ENCODE measurements around the gene ANKRD55.
A peak's percentile ranks its signal among the peaks of the same experiment; 100 is the strongest.
"Not testable (repeated sequence)": the region's sequence is repeated elsewhere in the genome, so short reads cannot be mapped to it uniquely, and the experiment has no call there.

ANKRD55 gene

GRCh38 chr5:56247592-56247991 lies 14.5 kb upstream of the ANKRD55 start:
- H3K4me3 ChIP-seq (ENCODE audit: low read depth, low read length): no peak overlapping the region
- in situ Hi-C loops (cut with HindIII; ENCODE audit: low sequenced_read_pairs): no loop called here
- TF ChIP-seq, protein P1, sequence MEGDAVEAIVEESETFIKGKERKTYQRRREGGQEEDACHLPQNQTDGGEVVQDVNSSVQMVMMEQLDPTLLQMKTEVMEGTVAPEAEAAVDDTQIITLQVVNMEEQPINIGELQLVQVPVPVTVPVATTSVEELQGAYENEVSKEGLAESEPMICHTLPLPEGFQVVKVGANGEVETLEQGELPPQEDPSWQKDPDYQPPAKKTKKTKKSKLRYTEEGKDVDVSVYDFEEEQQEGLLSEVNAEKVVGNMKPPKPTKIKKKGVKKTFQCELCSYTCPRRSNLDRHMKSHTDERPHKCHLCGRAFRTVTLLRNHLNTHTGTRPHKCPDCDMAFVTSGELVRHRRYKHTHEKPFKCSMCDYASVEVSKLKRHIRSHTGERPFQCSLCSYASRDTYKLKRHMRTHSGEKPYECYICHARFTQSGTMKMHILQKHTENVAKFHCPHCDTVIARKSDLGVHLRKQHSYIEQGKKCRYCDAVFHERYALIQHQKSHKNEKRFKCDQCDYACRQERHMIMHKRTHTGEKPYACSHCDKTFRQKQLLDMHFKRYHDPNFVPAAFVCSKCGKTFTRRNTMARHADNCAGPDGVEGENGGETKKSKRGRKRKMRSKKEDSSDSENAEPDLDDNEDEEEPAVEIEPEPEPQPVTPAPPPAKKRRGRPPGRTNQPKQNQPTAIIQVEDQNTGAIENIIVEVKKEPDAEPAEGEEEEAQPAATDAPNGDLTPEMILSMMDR (IDR thresholded peaks at IDR 0.05; ENCODE audit: low read depth, low read length, missing control alignments): no peak
- peak; percentile 54 for DNase-seq (ENCODE audit: low read depth)

- no peak overlapping the region for H3K4me3 ChIP-seq (ENCODE audit: low read depth, low read length)
- TF ChIP-seq, protein P1 (IDR thresholded peaks at IDR 0.05; ENCODE audit: low read depth, low read length, missing control alignments): no peak
- in situ Hi-C loops (cut with HindIII; ENCODE audit: low sequenced_read_pairs): no loop called here
- no peak for DNase-seq (ENCODE audit: low read depth)
Measured at GRCh38 chr5:56246769-56247168, 13.6 kb upstream of the ANKRD55 start.

DNA sequence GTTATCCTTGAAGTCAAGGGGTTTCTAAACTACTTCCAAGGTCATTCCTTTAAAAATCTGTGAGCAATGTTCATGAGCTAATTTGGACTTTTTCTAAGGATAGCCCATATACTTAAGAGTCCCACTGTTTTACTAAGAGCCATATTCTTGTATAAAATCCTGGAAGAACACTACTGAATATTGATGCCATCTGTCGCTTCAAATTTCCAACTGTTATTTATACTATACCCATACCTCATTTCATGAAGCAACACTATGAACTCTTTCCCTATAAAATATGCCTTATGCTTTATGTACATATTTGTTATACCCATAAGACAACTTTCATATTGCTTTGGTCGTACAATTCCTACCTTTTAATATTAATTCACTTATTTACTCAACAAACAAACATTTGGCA lies 12.4 kb upstream of the ANKRD55 start:
- in situ Hi-C loops (cut with HindIII; ENCODE audit: low sequenced_read_pairs): no loop called here
- H3K4me3 ChIP-seq (ENCODE audit: low read depth, low read length): no peak overlapping the region

DNA sequence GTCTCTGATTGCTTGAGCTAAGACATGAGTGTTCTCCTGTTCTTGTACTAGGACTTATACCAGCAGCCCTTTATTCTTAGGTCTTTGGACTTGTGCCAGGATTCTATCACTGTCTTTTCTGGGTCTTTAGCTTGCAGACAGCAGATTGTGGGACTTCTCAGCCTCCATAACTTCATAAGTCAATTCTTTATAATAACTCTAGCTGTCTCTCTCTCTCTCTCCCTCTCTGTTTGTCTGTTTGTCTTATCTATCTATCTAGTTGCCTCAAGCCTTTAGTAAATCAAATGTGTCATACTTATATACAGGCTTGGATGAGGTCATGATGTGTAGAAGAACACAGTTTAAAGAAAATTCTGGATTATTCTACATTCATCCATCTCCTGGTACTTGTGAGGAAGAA lies 11.5 kb upstream of the ANKRD55 start:
- DNase-seq (ENCODE audit: low read depth): no peak
- H3K4me3 ChIP-seq (ENCODE audit: low read depth, low read length): no peak overlapping the region
- in situ Hi-C loops (cut with HindIII; ENCODE audit: low sequenced_read_pairs): no loop called here
- TF ChIP-seq, protein P1 (IDR thresholded peaks at IDR 0.05; ENCODE audit: low read depth, low read length, missing control alignments): no peak

More for the DNA sequence above, 12.4 kb upstream of the ANKRD55 start:
- TF ChIP-seq, protein P1 (IDR thresholded peaks at IDR 0.05; ENCODE audit: low read depth, low read length, missing control alignments): no peak
- DNase-seq (ENCODE audit: low read depth): no peak

GRCh38 chr5:56242271-56242670 lies 9.1 kb upstream of the ANKRD55 start:
- in situ Hi-C loops (cut with HindIII; ENCODE audit: low sequenced_read_pairs); H3K4me3 ChIP-seq (ENCODE audit: low read depth, low read length); DNase-seq (ENCODE audit: low read depth): not testable (repeated sequence)

GRCh38 chr5:56232538-56232937 lies 592 bp downstream of the ANKRD55 start:
- in situ Hi-C loops (cut with HindIII; ENCODE audit: low sequenced_read_pairs): no loop called here
- TF ChIP-seq, protein P1 (IDR thresholded peaks at IDR 0.05; ENCODE audit: low read depth, low read length, missing control alignments): no peak
- DNase-seq (ENCODE audit: low read depth): no peak
- H3K4me3 ChIP-seq (ENCODE audit: low read depth, low read length): no peak overlapping the region

DNA sequence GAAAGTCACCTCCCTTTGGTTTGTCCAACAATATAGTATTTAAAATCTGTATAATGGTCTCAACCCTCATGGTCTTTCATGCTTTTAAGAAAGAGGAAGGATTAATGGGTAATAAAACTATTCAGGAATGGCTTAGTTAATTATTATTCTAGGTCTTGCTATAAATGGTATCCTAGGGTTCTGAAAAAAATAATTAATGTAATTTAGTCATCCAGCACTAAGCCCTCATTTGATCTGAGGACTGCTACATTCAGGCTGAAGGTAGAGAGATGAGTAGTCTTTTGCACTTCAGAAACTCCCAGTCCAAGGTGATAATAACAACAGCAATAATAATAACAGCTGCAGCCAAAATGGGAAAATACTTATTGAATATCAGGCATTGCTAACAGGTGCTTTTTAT lies 2.6 kb downstream of the ANKRD55 start:
- TF ChIP-seq, protein P1 (IDR thresholded peaks at IDR 0.05; ENCODE audit: low read depth, low read length, missing control alignments): no peak
- no peak overlapping the region for H3K4me3 ChIP-seq (ENCODE audit: low read depth, low read length)
- DNase-seq (ENCODE audit: low read depth): no peak
- in situ Hi-C loops (cut with HindIII; ENCODE audit: low sequenced_read_pairs): no loop called here
